Measurements from ENCODE around the gene PRRT4. TPM values are rescaled to one million over a fixed set of nuclear protein-coding genes. Genes with fewer than 3 reads are reported as not detected.

The PRRT4 gene
- total RNA-seq, 1 donor from 2014 or later: not detected

- DNase-seq (no peak), ATAC-seq (ENCODE audit: low read depth) (no peak)
- no peak overlapping the region for H3K4me3 Mint-ChIP-seq
- H3K9me3 Mint-ChIP-seq: no peaks in the 10 kb centered on the region
- H3K36me3 Mint-ChIP-seq (ENCODE audit: low read depth): no peaks in the 10 kb centered on the region
- ChIA-PET POLR2A (no interaction called here), CTCF (interaction anchor here (4.7 kb wide), 1 partner anchor 37 kb away, joined by 49 read pairs; no protein-coding TSS in a partner anchor)
- H3K27me3 Mint-ChIP-seq: peaks cover 31% of the 10 kb centered on the region
- TF ChIP-seq CTCF (IDR thresholded peaks at IDR 0.05): no peak
- intact Hi-C loops (cut with micrococcal nuclease): loop anchor here (1.0 kb wide), 1 partner anchor 8 kb away; the partner anchor contains the start of gene RBM28
- H3K27ac Mint-ChIP-seq: no peak overlapping the region
- peaks cover 6% of the 10 kb centered on the region for H3K4me1 Mint-ChIP-seq
These were observed 10.7 kb downstream of the PRRT4 start for GRCh38 chr7:128350708-128351295.

- TF ChIP-seq CTCF (IDR thresholded peaks at IDR 0.05): no peak
- H3K9me3 Mint-ChIP-seq: no peaks in the 10 kb centered on the region
- POLR2A ChIA-PET: no interaction called here
- H3K4me1 Mint-ChIP-seq: peaks cover 6% of the 10 kb centered on the region
- H3K36me3 Mint-ChIP-seq (ENCODE audit: low read depth): no peaks in the 10 kb centered on the region
- ATAC-seq (ENCODE audit: low read depth) (no peak), DNase-seq (no peak)
- CTCF ChIA-PET: interaction anchor here (4.7 kb wide), 1 partner anchor 38 kb away, joined by 49 read pairs; no protein-coding TSS in a partner anchor
- H3K27ac Mint-ChIP-seq: no peak overlapping the region
- H3K4me3 Mint-ChIP-seq: no peak overlapping the region
- intact Hi-C loops (cut with micrococcal nuclease): no loop called here
- H3K27me3 Mint-ChIP-seq: peaks cover 27% of the 10 kb centered on the region
These were observed 12.0 kb downstream of the PRRT4 start for GRCh38 chr7:128349466-128349825.

GRCh38 chr7:128347647-128348097 is 13.8 kb downstream of the PRRT4 start:
- DNase-seq: no peak
- Mint-ChIP-seq H3K27ac (no peak overlapping the region), H3K4me3 (no peak overlapping the region), H3K4me1 (peaks cover 15% of the 10 kb centered on the region), H3K36me3 (ENCODE audit: low read depth) (peaks cover 3% of the 10 kb centered on the region), H3K27me3 (peaks cover 14% of the 10 kb centered on the region), H3K9me3 (no peaks in the 10 kb centered on the region)
- no peak for TF ChIP-seq CTCF (IDR thresholded peaks at IDR 0.05)
- no peak for ATAC-seq (ENCODE audit: low read depth)
- CTCF ChIA-PET: interaction anchor here (0.8 to 4.7 kb wide), 6 partner anchors 37 to 863 kb away, joined by 3 to 49 read pairs (median 5); partner anchors contain the start of gene HILPDA
- POLR2A ChIA-PET: interaction anchor here (0.6 to 1.4 kb wide), 3 partner anchors 40 to 762 kb away, joined by 3 to 4 read pairs (median 3); partner anchors contain the start of gene GCC1
- intact Hi-C loops (cut with micrococcal nuclease): loop anchor here (1.0 kb wide), 1 partner anchor 40 kb away; no protein-coding TSS in a partner anchor

GRCh38 chr7:128344431-128344774 is 17.1 kb downstream of the PRRT4 start:
- Mint-ChIP-seq H3K4me1 (peaks cover 26% of the 10 kb centered on the region), H3K36me3 (ENCODE audit: low read depth) (peaks cover 18% of the 10 kb centered on the region), H3K9me3 (no peaks in the 10 kb centered on the region), H3K27ac (no peak overlapping the region), H3K4me3 (no peak overlapping the region), H3K27me3 (peaks cover 3% of the 10 kb centered on the region)
- DNase-seq (no peak), ATAC-seq (ENCODE audit: low read depth) (no peak)
- ChIA-PET POLR2A (interaction anchor here (0.6 to 1.2 kb wide), 4 partner anchors 65 to 1861 kb away, joined by 3 to 4 read pairs (median 4); partner anchors contain the start of genes IMPDH1 and TMEM209), CTCF (interaction anchor here (1.0 to 1.8 kb wide), 5 partner anchors 43 to 117 kb away, joined by 3 to 10 read pairs (median 4); no protein-coding TSS in a partner anchor)
- intact Hi-C loops (cut with micrococcal nuclease): loop anchor here (5.0 kb wide), 2 partner anchors 133 to 393 kb away; partner anchors contain the start of genes CALU and METTL2B
- TF ChIP-seq CTCF (IDR thresholded peaks at IDR 0.05): no peak
